CD4-positive, alpha-beta T cell treated with Interleukin-1 beta for 1 hour (primary cell): ENCODE results near the gene TIA1.
"Not testable (repeated sequence)": the region's sequence is repeated elsewhere in the genome, so short reads cannot be mapped to it uniquely, and the experiment has no call there.

ENCODE experiments used
- DNase-seq, 2 donors: peaks; one replicate each; pipeline ENCODE4 v3.0.0-alpha.2; 2020 to 2022

Gene TIA1

DNA sequence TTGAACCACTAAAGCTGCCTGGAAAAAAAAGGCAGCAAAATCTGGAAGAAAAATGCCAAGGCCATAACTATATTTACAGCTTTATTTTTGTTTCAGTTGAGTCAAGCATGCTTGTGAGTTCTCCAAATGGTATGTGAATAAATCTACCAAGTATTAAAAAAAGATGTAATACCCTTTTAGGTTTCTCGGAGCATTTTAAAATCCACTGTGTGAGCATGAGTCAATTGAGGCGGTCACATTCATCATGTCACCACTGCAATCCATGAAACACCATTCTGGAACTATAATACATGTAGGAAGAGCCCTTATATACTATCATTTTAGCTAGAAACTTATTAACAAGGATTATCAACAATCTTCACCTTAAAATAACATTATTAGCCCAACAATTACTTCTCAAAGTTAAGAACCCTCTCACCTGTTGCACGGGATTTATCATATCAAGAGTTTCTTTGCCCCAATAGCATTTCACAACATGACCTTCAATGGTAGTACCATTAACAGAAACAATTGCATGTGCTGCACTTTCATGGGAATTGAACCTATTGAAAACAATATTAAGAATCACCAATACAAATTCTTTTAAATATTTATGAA, 33.4 kb downstream of the TIA1 start:
- DNase-seq, result no peak

DNA sequence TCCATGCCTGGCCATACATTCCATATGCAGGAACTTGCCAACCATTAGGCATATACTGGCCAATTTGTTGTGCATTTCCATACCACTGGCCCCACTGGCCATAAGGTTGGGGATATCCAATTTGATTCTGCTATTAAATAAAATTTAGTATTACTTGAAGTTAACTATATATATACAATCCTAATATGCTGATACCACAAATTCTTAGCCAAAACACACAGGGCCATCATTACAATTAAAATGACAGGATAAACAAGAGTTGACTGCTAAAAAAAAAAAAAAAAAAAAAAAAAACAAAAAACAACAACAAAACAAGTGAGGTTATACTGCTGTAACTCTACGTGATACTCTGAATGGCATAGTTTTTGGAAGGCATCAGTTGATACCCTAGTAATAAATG, 34.1 kb downstream of the TIA1 start:
- no peak for DNase-seq

GRCh38 chr2:70212298-70212932, 36.0 kb downstream of the TIA1 start:
- no peak for DNase-seq

DNA sequence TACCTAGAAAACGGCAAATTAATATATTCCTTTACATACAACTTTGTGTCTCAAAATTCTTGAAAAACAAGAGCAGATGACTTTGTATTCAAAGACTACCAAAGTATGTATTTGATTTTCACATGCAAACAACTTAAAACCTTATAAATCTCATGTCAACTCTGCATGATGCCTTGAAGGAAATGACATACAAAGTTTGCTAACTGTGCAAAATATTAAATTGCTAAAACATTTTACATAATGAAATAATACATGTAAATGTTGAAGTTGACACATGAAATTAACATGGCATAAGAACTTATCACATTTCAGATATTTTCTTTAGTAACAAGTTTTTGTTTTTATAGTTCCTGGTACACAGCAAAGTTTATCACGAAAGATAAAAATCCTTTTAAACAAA, 36.8 kb downstream of the TIA1 start:
- DNase-seq, result no peak

GRCh38 chr2:70204452-70204851, 44.0 kb downstream of the TIA1 start:
- DNase-seq, result no peak

GRCh38 chr2:70203086-70203485, 45.3 kb downstream of the TIA1 start:
- DNase-seq, result no peak

DNA sequence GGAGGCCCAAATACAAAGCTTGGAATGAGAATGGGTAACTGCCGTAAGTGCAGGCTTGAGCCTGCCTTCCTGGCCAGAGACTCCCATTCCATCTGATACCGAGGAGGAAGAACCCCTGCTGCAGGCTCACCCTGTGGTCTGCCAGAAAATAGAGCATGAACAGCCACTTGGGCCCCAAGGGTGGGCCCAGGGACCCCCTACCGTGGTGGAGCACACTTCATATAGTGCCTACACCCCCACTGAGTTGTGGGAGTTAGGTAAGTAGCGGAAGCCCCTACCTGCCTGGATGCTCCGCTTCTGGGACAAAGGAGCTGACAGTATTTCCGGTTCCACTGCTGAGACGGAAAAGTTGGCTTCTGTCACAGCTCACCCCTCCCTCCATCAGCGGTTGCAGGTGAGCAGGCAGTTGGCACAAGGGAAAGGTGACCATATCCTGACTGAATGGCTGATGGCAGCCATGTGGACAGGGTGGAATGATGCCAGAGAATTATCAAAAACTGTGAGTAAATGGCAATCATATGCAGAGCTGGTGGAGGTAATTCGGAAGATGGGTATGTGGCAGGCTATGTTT, 46.1 kb downstream of the TIA1 start:
- no peak for DNase-seq

- DNase-seq, result no peak
Observed at GRCh38 chr2:70201831-70202230, 46.6 kb downstream of the TIA1 start.

- DNase-seq, result no peak
Observed at GRCh38 chr2:70201225-70201768, 47.1 kb downstream of the TIA1 start.

DNA sequence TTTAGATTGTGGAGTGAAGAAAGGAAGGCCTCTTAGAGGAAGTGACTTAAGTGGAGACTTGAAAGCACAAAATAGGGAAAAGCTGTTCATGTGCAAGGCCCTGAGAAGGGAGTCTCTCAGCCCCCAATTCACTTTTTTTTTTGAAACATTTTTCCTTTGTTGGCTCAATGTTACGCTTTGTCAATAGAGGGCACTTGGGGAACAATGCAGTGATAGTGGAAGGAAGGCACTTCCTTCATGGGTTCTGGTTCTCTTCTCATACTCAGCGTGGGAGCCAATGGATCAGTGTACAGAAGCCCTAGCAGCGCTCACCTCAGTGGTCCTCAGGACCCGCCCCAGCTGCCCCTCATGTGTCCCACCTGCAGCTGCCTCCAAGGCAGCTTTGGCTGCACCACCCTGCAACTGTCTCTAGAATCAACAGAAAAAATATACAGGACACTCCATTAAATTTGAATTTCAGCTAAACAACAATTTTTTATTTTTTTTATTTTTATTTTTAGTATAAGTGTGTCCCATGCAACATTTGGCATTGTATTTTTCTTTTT, 49.0 kb downstream of the TIA1 start:
- DNase-seq, result no peak

- DNase-seq, result no peak
Observed at GRCh38 chr2:70192516-70192915, 55.9 kb downstream of the TIA1 start.

GRCh38 chr2:70191244-70191735, 57.1 kb downstream of the TIA1 start:
- DNase-seq, result no peak

DNA sequence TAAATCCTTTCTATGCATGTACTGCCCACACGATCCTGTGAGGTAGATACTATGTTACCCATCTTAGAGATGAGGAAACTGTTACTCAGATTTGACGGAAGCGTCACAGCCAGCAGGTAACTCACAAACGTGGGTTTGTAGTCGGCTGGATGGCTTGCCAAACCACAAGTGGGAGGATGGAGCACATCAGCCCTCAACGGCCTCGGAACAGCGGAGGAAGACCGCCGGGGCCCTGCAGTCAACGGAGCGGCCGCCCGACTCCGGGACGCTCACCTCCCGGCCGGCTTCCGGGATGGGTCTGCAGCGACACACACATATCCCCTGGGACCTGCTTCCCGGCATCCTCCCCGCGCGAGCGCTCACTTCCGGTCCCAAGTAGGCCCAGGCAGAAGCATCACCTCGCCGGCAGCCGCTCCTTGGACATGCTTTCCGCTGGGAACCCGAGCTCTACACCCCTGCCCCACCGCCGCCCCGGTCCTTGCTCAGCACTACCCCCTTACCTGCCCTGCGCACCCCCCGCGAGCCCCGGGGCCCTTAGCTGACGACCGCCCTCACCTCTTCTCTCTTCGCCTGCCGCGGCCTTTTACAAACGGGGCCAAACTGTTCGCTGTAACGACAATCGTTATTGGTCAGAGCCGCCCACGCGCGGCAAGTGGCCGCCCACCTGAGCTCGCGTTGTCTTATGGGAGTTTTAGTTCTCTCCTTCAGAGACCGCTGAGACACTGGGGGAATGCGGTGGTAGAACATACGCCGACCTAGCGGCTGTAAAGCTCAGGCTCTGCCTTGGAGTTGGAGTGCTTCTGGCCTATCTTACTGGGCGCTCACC, 57.8 kb downstream of the TIA1 start, which contains the start of gene C2orf42:
TSS of gene C2orf42 (minus strand) at position 602 of the 826 bp plus-strand sequence. CDS start 9,034 bp downstream, outside the sequence.
- DNase-seq, result peak; percentile 96 to 97

DNA sequence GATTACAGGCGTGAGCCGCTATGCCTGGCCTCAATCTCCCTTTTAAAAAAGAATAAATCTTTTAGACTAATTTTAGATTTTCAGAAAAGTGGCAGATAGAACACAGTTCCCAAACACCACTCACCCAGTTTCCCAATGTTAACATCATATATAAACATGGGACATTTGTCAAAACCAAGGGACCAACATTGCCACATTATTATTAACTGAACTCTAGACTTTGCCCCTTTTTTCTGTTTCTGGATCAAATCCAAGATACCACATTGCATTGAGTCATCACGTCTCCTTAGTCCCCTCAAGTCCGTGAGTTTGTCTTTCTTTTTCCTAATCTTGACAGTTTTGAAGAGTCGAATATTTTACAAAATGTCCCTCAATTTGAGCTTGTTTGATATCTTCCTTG, 60.0 kb downstream of the TIA1 start:
- DNase-seq, result no peak

DNA sequence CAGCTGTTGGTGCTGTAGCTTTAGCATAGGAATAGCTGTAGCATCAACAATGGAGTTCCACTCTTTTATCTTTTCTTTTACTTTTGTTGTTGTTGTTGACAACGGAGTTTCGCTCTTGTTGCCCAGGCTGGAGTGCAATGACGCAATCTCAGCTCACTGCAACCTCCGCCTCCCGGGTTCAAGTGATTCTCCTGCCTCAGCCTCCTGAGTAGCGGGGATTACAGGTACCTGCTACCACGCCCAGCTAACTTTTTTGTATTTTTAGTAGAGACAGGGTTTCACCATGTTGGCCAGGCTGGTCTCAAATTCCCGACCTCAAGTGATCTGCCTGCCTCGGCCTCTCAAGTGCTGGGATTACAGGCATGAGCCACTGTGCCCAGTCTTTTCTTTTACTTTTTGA, 61.3 kb downstream of the TIA1 start:
- DNase-seq, result not testable (repeated sequence)

GRCh38 chr2:70182689-70183088, 65.7 kb downstream of the TIA1 start:
- DNase-seq, result no peak

DNA sequence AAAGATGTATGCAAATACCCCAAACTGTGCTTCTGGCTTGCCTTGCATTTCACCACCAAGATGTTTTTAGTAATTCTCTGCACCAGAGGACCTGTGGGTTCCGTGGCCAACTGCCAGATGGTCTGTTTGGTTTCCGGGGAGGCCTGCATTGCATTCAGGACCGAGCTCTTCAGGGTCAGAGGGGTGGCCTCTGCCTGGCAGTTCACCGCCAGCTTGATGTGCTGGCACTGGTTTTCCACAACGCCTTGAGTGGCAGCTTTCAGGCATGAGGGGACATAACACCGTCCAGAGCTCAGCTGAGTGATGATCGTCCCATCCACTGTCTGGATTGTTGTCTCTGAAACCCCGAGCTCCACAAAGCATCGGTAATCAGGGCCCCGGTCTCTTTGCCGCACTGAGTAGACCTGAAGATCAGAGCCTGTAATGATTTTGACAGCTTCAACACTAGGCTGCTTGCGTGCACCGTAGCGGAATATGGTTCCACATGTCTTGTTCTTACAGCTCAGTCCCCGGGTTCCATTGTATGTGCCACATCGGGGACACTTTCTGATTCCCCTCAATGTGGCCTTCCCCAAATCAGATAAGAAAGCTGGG, 67.0 kb downstream of the TIA1 start:
- DNase-seq, result peak in 1 of 2 donors; percentile 1

DNA sequence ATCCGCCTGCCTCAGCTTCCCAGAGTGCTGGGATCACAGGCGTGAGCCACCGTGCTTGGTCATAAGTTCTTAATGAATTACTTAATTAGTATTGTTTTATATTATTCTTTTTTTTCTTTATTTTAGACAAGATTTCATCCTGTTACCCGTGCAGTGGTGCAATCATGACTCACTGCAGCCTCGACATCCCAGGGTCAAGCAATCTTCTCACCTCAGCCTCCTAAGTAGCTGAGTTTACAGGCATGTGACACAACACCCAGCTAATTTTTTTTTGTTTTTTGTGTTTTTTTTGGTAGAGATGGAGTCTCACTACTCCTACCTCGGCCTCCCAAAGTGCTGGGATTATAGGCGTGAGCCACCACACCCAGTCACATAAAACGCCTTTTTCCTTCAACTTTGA, 74.9 kb downstream of the TIA1 start:
- DNase-seq, result no peak

GRCh38 chr2:70169654-70170245, 78.7 kb downstream of the TIA1 start:
- DNase-seq, result not testable (repeated sequence)

- no peak for DNase-seq
Observed at GRCh38 chr2:70161069-70161534, 87.3 kb downstream of the TIA1 start.

DNA sequence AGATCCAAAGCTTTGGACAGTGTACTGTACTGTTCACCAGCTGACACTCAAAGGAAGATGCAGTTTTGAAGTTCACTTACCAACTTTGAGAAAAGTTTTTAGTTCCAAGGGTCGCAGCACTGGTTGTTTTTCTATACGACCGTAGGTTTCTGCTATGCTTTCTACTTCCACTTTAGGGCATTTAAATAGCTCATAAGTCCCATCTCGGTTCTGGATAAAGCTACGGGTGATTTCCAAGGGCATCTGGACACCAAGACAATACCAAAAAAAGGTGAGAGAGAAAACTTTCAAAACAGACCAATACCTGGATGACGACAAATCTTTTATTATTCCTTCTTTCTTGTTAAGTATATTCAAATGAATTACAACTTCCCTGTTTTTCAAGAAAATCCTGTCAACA, 87.9 kb downstream of the TIA1 start:
- DNase-seq, result no peak
